CD4-positive, alpha-beta T cell treated with Interleukin-4 for 4 hours (primary cell): ENCODE measurements around the gene COL4A1.
"Not testable (repeated sequence)": the region's sequence is repeated elsewhere in the genome, so short reads cannot be mapped to it uniquely, and the experiment has no call there.

ENCODE experiments used
- DNase-seq: peaks from one replicate; pipeline ENCODE4 v3.0.0-alpha.2; 2020

The COL4A1 gene

GRCh38 chr13:110323172-110323891 lies 16.4 kb upstream of the COL4A1 start:
- no peak for DNase-seq

DNA sequence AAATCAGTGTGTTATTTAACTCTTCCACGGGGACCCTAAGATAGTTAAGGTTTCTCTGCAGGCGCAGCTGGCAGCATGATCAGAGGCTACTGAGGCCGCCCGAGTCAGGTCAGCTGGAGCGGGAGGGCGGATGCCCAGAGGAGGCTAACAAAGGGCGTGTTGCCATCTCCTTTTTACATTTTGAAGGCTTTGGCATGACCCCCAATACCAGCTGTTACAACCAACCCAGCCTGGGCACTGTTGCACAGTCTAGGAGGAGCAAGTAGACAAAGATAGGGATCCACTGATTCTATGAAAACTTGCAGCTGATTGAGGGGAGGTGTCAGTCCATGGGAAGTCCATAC lies 15.8 kb upstream of the COL4A1 start:
- no peak for DNase-seq

GRCh38 chr13:110322126-110322827 lies 15.3 kb upstream of the COL4A1 start:
- DNase-seq, result no peak

GRCh38 chr13:110321573-110321972 lies 14.6 kb upstream of the COL4A1 start:
- DNase-seq, result not testable (repeated sequence)

DNA sequence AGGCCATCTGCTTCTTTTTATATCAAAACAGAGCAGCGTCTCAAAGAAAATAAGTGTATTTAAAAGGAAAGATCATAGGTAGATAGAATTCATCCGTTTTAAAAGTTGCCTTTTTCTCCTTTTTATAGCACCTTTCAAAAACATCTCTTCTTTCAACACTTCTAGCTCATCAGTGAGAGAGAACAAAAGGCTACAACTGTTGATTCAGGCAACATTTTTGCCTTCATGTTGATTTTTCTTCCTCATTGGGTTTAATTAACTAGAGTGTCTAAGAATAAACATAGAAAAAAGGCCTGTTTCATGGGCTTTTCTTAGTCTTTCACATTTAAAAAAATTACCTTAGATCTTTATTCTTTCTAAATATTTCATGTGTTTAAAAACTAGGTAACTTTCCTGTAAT lies 13.7 kb upstream of the COL4A1 start:
- no peak for DNase-seq

DNA sequence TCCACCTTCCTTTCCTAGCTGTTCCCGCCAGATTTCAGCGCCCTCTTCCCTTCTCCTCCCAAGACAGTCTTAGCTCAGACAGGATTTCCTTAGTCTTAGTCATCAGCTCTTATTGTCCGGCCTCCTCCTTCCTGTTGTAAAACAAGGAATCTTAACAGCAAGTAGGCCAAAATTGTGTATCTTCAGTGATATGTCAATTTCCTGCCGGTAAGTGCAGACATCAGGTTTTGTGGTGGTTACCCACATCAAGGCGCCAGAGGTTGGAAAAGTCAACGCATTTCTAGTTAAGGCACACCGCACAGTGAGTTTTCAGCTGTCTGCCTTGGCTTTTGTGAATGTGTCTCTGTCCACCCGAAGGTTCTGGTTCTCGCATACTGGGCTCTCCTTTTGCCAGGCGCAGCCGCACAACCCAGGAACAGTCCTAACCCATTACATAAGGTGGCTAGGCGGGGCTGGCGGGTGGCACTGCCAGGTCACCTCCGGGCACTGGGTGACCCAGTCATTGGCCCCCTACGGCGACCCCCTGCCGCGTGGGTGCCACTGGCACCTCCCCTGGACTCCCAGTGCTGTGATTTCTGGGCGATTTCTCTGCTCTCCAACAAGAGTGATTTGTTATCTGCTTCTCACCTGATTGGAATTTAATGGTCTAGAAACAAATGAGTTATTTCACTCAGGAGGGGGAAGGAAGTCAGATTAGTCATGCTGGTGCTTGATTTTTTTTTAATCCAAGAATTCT lies 13.0 kb upstream of the COL4A1 start:
- DNase-seq, result no peak

DNA sequence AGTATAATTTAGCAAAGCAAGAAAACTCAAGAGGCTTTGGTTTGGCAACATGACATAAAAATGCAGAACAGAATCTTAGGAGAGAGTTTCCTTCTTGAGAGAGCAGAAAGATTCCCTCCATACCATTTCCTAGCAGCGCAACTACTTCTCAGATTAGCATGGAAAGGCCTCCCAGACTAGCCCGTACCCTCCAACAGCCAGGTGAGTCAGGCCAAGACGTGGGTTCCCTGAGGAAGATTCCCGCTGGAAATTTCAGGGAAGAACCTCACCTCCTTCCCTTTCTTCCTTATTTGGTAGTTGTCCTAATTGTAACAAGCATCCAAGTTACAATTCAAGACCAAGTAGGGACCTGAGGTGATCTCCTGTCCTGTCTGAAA lies 12.4 kb upstream of the COL4A1 start:
- no peak for DNase-seq

- no peak for DNase-seq
Observed at GRCh38 chr13:110318920-110319319, 12.0 kb upstream of the COL4A1 start.

- no peak for DNase-seq
Observed at GRCh38 chr13:110317496-110318195, 10.7 kb upstream of the COL4A1 start.

DNA sequence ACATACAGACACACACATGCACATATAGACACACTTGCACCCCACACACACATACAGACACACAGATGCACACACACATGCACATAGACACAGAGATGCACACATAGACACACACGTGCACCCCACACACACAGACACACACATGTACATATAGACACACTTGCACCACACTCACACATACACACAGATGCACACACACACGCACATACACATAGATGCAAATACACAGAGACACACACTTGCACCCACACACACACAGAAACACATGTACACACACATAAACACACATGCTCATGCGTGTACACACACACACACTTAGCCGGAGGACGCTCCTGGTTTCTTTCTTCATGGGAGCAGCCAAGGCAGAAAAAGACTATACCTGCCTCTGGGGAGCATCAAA lies 10.1 kb upstream of the COL4A1 start:
- DNase-seq, result no peak

- no peak for DNase-seq
Observed at GRCh38 chr13:110316196-110316595, 9.2 kb upstream of the COL4A1 start.

DNA sequence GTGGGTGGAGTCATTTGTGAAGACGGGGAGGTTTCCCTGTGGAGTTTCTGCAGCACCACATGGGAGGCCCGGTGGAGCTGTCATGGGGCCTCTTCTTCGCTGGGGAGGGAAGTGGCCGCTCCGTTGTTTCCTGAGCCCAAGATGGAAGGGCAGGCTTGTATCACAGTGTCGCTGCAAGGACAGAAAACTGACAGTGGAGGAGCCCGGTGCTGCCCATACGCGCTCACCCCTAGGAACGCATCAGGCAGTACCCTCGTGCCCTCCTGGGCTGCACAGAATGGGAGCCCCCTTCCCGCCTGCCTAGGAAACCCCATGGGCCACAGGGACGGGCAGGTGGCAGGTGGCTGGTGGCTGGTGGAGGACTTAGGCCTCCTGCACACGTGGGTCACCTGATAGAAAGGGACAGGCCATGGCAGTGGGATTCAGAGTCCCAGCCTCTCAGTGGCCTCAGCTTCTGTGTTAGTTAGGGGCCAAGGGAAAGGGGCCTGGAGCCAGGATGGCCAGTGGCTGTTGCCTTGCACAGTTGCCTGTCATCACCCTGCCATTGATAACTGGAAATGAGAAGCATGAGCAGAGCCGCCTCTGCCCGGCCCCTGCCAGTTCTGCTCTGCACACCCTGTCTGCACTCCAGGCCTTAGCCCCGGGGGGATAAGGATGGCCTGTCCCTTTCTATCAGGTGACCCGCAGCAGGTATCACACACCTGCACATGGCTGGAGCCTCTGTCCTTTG lies 7.7 kb upstream of the COL4A1 start:
- no peak for DNase-seq

- not testable (repeated sequence) for DNase-seq
Observed at GRCh38 chr13:110313733-110314132, 6.8 kb upstream of the COL4A1 start.

GRCh38 chr13:110313261-110313660 lies 6.3 kb upstream of the COL4A1 start:
- DNase-seq, result not testable (repeated sequence)

DNA sequence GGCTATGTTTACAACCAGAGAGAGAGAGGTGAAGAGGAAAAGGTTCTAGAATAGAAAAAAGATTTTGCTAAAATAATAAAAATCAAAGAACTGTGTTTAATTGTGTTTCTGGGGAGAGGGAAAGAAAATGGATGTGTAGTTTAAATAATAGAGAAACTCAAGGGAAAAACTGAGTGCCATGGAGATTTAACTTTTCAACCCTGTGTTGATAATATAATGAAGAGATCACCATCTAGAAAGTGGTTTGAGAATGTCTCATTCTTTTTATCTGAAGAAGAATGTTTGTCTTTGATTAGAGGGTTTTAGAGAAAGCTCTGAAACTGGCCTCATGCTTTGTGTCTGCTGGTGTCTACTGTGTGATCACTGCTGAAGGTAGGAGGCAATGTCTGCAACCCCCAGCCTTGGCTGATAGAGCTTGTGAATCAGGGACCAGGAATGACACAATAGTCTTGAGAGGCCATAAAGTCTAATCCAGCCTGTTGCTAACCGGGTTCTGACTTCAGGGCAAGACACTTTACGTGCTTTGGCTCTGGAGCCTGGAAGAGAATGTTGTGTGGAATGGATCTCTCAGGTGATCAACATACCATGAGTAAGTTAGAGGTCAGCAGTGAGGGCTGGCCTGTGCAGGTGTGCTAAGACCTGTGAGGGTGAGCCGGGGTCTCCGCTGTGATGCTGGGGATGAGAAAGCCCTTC lies 5.5 kb upstream of the COL4A1 start:
- no peak for DNase-seq

DNA sequence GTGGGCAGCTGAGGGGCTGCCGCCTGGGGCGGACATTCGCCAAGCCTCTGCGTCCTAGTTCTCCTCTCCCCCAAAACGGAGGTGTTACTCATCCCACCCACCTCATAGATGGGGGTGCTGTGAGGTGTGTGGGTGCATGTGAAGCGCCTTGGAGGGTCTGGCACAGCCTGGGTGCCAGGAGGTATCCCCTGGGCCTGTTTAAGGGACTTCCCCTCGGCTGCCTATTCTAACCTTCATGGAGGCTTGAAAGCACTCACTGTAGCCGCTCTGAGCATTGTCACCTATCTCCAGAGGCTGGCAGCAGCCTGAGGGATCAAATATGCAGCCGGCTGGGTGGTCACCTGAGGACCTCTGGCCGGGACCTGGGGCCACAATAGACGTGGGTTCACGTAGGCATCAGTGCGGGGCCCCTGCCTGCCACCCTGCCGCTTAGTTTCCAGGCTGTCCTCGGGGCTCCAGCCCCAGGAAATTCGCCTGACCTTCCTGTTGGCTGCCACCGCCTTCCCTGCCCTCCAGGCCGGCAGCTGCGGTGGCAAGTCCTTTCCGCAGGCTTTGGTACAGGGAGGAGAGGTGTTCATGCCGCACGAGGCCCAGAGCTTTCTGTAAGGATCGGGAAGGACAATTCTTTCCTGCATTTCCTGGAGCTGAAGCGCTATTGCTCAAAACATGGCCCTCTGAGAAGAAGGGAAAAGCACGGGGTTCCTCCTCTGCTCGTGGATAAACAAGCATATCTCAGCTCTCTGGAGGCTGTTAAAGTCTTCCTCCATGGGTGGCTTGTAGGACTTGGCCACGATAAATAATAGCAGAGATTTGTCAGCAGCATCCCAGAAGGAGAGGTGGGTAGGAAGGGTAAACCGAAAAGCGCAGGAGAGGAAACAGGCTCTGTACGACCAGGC lies 4.7 kb upstream of the COL4A1 start:
- DNase-seq, result no peak

GRCh38 chr13:110310541-110311442 lies 3.8 kb upstream of the COL4A1 start:
- no peak for DNase-seq

- DNase-seq, result no peak
Observed at GRCh38 chr13:110309661-110310524, 2.9 kb upstream of the COL4A1 start.
